Right forelimb (tissue), 1 donor: Measurements from ENCODE around the gene MYF6.
"Not testable (repeated sequence)": the region's sequence is repeated elsewhere in the genome, so short reads cannot be mapped to it uniquely, and the experiment has no call there.

ENCODE experiments used
- DNase-seq: peaks from one replicate; pipeline ENCODE4 v3.0.0-alpha.2; 2018

Gene MYF6

DNA sequence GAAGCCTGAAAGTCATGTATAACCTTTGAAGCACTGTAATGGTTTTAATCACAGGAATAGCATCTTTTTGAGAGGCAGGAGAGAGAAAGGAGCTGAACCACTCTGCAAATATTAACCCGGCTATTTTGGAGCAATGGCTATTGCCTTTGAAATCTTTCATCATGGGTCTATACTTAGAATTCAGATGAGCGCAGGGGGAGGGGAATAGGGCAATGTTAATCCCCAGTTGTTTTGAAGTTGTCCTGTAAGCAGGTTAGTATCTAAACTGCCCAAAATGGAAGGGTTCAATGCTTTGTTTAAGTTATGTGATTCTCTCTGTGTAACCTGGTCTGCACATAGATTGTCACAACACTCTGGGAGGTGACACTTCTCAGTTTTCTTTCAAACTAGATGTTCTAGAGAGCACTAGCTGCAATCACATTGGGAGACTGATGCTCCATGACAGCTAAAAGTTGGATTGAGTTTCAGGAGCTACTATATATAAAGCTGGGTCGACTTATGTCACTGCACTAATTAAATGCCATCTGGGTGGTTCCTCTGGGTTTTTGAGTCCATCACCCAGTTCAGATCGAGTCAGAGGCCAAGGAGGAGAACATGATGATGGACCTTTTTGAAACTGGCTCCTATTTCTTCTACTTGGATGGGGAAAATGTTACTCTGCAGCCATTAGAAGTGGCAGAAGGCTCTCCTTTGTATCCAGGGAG, at the start of gene MYF6:
MYF6 (plus strand) TSS at position 509 of the 704 bp plus-strand sequence; CDS start at position 595, 86 bp downstream.
- DNase-seq: no peak

DNA sequence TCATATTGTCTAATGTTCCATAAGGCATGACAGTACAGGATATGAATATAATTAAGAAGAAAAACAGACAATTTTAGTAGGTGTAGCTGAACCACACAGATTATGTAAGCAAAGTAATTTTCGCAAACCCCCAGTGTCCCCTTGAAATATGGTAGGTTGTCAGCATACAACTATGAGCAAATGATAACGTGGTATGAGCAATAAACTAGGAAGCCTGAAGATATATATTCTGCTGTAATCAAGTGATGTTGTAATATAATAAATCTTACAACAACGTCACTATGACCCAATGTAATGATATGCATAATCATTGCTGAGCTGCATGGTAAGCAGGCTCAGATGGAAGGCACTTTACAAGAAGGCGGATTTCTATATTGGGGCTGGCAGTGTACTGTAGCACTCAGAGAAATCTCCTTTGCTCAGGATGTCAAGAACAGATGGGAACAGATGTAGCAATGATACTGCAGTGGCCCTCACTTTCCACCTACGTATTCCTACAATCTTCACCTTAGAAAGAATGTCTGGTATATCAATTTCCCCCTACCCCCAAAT, 47.8 kb upstream of the MYF6 start:
- no peak for DNase-seq

DNA sequence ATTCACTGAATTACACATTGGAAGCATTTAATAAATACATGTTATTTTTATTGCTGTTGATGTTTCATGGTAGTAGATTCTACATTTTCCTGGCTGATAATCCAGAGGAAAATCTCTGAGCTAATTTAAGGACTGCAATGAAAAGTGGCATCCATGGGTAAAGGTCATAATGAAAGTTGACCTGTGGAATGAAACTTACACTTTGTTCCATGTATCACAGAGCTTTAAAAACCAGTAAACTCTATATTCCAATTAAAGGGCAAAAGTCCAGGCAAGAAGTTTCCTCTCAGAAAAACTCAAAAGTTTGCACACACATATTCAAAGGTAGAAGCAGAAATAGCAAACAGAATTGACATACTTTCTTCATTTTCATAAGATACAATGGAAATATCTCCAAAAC, 44.8 kb upstream of the MYF6 start:
- DNase-seq: no peak

DNA sequence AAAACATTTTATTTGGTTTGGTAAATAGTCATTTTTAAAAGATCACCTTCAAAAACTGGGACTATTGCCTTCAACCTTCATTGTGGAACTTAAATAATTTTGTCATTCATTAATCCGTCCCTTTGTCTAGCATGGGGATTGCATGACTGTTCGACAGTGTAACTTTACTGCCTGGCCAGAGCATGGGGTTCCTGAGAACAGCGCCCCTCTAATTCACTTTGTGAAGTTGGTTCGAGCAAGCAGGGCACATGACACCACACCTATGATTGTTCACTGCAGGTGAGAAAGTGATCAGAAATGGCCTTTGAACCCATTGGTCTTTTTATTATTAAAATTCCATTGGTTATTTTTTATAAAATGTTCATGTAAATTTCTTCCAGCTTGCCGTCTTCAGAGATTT, 37.2 kb upstream of the MYF6 start:
- DNase-seq: no peak

DNA sequence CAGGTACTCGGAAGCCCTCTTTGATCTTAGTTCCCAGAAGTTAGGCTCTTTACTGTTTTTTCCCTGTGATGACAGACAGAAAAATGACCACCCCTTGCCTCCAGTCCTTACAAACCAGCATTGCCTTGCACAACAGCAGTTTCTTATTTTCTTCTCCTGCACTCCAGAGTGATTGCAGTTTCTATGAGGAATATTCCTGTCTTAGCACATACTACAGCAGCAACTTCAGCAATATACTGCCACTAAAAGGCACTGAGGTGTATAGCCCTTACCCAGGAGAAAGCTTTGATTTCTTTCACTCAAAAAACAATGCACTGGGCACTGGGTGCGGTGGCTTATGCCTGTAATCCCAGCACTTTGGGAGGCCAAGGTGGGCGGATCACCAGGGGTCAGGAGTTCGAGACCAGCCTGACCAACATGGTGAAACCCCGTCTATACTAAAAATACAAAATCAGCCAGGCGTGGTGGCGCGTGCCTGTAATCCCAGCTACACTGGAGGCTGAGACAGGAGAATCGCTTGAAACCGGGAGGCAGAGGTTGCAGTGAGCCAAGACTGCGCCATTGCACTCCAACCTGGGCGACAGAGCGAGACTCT, 31.3 kb upstream of the MYF6 start:
- not testable (repeated sequence) for DNase-seq

DNA sequence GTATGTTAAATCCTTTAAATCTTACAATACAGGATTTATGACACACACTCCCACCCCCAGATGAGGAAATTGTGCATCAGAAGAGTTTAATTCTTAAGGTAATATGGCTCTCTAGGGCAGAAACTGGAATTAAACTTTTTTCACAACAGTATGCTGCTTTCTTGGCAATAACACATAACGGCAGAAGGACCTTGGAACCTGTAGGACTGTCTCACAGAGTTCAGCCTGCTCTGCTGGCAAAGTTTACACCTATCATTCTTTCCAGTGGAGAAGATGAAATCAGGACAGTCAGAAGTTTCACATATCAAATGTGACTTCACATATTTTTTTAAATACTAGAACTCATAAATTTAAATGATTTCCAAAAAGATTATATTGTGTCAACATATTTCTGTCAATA, 30.6 kb upstream of the MYF6 start:
- DNase-seq: no peak

DNA sequence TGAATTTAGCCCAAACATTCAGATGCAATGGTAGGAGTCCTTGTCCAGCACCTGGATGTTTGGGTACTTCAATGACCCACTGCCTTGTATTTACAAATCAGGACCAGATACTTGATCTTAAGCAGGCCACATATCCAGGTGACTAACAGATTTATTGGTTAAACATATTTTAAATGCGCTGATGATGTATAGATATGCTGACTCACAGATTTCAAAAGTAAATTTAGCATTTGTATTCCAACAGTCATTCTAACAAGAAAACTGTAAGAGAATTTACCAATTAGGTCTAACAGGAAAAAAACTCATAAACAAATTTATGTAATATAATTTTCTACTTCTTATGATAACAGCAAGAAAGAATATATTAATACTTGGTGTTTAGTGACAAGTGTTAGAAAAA, 29.4 kb upstream of the MYF6 start:
- DNase-seq: no peak

DNA sequence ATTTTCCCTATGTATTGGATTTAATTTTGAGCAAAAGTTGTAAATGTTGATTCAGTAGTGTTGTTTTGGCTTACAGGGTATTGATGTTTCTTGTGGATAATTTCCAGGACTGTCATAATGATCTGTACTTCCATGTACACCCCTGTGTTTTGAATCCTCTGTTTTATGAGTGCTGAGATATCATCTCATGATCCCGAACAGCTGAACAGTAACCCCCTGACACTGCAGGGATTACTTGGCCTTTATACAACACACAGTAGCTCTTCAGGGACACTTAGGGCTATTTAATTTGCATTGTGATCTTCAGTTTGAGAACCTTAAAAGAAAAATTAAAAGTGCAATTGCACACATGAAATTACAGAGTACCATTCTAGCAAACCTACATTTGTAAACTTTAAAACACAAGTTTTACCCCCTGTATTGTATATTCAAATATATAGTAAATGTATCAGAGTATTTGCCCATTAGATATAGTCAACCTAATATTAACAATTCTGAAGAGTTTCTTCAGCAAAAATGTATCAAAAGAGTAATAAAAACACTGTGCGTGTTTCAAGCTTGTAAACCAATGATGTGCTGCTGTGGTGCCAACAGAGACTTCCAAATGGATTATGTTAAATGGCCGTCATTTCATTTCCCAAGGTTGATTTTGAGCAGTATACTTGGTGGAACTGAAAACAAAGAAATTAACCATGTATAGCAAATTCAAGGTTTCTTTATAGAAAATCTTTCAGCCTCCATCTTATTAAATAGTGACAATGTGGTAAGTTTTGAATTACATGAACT, 27.9 kb upstream of the MYF6 start:
- no peak for DNase-seq

DNA sequence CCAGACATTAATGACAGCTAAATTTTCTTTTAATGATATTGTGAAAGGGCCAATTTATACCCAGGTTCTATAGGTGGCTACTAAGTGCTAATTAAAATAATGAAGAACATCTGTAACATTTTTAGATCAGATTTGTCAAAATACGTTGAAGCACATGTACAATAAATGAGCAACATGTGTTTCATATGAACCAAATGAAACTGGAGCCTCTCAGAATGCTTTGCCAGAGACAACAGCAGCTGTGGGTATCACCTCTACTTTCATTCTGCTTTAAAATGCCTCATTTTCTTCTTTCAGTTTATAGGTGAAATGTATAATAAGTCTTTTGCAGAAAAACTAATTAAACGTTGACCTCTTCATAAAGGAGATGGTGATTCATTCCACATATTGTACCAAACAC, 26.1 kb upstream of the MYF6 start:
- no peak for DNase-seq

DNA sequence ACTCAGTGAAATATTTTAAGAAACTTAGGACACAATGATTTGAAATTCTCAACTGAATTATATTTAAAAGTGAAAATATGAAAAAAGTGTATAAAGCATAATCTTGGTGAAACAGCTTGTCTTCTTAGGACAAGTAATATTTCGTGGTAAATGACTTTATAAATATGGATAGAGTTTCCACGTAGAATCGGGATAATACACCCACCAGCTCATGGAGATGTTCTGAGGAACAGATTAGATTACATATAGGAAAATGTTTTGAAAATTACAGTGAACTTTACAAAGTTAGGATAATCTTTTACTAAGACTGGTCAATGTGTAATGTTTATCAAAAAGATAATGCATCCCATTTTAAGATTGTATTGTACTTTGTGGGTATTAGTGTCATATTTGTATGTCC, 25.6 kb upstream of the MYF6 start:
- no peak for DNase-seq

DNA sequence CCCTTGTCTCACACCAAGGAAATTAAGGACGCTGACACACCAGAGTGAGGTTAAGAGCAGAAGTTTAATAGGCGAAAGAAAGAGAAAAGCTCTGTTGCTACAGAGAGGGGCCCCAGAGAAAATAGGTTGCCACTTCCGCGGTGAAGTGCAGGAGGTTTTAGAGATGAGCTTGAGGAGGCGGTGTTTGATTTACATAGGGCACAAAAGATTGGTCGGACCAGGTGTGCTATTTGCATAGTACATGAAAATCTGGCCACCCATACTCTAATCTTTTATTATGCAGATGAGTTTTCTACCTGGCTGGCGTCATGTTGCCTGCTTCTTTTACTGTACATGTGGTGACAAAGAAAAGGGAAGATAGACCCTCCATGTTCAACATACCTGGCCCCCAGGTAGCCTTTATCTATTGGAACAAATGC, 23.3 kb upstream of the MYF6 start:
- no peak for DNase-seq

DNA sequence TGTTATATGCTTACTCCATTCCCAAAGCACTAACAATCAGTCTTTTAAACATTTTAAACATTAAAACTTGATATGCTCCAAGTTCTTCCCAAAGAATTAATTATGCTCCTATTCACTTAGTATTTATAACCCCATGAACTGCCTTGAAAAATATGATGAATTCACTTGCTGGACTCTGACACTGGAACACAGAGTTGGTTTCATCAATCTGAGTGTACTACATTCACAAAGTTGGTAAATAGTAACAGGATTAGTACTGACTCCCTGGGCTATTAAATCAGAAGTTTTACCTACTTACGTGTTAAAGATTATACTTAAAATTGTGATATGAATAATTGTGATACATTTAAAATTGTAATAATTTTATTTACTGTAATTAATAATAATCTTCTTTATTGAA, 17.3 kb upstream of the MYF6 start:
- DNase-seq: no peak

DNA sequence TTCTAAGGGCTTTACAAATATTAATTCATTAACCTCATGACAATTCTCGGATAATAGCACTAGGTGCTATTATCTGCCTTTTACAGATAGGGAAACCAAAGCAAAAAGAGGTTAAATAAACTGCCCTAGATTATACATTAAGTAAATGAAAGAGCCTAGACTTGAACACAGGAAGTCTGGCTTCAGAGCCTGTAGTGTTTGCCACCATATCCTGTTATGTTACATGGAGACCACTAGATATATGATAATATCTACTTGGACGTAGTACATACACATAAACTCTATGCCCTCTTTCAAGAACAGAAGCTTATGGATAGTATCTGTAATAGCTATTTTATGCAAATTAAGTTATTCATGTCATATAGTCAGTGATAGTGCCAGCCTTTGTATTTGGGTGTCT, 16.9 kb upstream of the MYF6 start:
- DNase-seq: no peak

DNA sequence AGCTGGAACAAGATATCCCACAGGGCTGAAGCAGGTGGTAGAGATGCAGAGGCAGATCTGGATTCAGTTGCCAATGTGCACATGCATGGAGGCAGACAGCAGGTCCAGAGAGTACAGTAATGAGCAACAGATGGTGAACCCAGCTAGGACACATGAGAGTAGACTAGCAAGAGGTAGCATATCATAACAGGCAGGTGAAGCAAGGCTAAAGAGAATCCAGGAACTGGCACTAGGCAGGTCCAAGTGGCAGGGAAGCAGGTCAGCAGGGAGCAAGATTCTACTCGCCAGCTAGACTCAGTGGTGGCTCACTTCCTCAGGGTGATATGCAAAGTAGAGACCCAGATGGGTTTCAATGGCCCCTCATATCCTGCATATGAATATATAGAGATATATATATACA, 15.3 kb upstream of the MYF6 start:
- DNase-seq: no peak

DNA sequence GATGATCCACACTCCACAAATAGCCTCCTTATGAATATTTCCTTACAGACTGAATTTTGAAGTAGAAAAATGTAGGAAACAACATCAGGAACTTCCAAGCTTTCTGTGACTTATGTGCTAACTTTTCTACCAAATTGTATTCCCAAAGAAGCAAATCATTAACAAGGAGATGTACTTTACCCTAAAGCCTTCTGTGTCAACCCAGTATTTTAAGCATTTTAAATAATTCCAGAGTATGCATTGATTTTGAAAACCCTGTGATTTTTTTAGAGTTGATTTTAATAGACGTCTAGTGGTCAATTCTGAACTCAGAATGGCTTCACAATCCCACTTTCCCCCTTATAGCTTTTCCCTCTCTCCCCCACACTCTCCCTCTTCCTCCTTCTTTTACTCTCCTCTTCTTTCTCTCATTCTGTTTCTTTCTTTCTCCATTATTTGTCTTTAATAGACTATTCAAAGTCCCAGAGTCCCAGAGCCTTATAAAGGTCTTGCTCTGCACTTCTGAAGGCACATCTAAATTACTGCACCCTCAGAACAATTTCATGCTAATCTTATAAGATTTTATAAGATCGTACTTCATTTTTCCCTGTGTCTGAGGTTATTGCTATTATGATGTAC, 10.1 kb upstream of the MYF6 start:
- DNase-seq: no peak

DNA sequence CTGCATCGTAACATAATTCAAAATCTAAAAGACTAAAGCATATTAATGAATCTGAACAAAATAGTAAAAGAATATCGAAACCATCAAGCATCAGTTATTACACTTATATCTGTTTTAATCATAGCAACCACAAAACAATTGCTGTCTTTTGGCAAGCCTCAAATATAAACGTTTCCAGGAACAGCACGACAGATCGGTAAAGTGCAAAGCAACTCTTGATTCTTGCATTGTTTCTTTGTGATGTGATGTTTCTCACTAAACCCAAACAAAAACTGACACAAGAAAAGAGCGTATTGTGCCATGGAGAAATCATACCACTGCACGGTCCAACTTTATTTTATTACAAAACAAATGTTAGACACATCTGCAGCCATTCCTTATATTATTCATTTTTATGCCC, 9.2 kb upstream of the MYF6 start:
- DNase-seq: no peak

DNA sequence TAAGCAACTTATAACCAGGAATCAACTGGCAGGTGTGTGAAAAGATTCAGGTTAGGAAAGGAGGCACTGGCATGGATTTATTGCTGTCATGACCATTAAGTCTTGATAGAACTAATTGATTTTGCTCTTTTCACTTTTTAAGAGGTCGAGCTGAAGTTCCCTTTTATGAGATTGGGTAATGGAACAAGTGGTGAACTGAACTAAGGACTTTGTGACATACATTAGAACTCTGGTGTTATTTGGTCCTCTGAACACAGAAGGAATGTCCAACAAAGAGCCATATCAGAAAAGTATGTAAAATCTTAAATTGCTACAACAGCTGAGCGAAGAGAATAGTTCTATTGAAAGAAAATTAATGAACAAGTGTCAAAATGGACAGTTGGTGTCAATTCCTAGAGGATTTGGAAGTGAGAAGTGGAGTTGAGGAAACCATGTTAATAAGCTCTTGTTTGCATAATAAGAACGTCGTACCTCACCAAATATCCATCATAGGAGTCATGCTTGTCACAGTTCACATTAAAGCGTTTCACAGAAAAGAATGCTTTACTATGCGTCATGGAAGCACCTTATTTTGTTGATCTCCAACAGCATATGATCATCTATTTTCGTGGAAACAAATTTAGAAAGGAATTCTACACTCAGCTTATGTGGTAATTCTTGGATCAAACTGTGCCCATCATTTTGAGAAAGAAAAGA, 8.4 kb upstream of the MYF6 start:
- DNase-seq: no peak

DNA sequence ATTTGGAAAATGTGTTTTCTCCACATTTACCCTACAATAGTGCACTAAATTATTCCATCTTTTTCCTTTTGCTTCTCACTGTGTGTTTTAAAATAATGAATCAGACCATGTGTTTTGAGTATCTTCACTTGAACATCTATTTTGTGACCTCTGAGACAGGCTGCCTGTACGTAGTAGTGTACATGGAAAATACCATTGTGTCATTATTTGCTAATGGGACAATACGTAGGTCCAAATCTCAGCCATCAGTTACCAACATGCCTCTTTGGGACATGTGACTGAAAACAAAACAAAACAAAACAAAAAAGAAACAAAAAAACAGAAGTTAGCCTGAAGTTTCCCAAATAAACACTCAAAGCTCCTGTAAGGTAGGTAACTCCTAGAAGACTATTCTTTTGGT, 7.1 kb upstream of the MYF6 start:
- no peak for DNase-seq

DNA sequence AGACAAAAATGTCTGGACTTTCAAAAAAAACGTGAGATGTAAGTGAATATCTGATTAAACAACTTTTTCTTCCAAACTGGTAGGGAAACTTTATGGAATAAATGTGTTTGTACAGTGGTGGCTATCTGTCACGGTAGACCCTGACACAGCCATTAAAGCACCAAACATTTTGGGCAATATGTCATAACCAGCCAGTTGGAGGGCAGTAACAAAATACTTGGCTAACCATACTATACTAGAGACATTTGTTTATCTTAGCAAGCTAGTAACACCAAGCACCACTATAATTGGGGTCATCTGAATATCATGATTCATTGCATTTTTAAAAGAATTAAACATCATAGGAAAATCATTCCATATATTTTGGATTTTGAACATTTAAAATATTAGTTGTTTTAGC, 6.0 kb upstream of the MYF6 start:
- no peak for DNase-seq

DNA sequence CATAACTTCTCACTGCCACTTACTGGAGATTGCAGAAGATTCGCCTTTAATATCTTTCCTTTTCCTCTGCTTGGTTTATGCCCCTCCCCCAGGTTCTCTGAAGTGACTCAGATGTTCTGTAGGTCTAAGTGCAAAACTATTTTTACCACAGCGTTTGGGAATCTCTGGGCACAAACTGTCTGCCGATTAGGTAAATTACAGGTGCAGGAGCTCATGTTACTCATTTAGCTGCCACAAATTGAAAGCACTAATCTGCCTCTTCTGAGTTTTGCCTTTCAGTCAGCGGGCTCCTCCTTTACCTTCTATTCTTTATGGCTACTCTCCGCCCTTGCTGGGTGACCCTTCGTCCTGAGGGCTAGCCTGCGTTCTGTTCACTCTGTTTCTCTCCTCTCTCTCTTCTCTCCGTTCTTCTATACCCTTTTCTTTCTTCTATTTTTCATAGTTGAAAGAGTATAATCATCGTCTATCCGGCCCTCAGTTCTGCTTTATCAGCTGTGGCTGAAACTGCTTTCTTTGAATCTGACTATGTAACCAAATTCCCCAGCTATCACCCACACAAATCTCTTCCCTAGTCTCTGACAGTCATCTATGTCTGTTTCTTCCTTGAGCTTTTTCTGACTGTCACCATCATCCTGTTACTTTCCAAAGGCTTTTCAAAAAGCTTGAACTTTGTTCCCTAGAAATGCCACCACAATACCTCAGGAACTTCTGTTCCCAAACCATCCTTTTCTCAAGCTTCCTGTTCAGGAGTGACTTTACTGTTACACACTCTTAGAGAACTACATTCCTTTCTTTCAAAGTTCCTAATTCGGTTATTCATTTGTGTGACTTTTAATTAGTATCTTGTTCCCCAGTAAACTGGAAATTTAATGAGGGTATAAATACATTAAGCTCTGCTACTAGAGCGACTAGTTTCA, 4.3 kb upstream of the MYF6 start:
- DNase-seq: no peak

DNA sequence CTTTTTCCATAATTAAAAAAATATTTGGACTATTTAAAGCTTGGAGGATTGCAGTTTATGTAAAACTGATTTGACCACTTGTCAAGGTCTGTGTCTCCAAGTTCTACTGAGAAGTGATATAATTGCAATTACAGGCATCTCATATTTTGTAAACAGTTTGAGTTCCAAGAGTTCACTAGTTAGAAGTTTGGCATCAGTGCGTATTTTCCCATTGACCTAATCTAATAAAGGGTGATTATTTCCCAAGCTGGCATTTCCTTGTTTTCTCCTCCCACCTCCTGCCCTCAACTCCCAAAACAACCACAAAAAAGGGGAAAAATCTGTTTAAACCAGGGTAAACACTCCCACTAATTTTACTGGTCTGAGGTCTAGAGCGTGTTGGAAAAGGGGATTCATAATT, 3.0 kb upstream of the MYF6 start:
- no peak for DNase-seq

DNA sequence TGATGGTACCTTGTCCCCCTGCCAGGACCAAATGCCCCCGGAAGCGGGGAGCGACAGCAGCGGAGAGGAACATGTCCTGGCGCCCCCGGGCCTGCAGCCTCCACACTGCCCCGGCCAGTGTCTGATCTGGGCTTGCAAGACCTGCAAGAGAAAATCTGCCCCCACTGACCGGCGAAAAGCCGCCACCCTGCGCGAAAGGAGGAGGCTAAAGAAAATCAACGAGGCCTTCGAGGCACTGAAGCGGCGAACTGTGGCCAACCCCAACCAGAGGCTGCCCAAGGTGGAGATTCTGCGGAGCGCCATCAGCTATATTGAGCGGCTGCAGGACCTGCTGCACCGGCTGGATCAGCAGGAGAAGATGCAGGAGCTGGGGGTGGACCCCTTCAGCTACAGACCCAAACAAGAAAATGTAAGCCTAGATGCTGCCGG, 410 bp downstream of the MYF6 start:
- no peak for DNase-seq
